HepG2 (cell line): ENCODE measurements around the gene CDC37L1. TPM values are rescaled to one million over a fixed set of nuclear protein-coding genes. Genes with fewer than 3 reads are reported as not detected.

Source experiments
- ATF7 ChIP-seq, 2 experiments: fragments of 450-650 bp in 1 of 2; sonication (generic) in 1 of 2; formaldehyde crosslinking in 1 of 2; IDR thresholded peaks; 2 replicates each; pipeline versions ENCODE4 v1.4.0 to v1.6.1; 2016 to 2020; ENCODE audit warnings: antibody characterized with exemption in 1 of 2, mild to moderate bottlenecking in 1 of 2, missing genetic modification reagents in 1 of 2
- CBX1 ChIP-seq: IDR thresholded peaks from one replicate; pipeline ENCODE4 v1.6.1; 2016; ENCODE audit warnings: antibody characterized with exemption, low read depth
- GATAD2A ChIP-seq: IDR thresholded peaks from 2 replicates; pipeline ENCODE4 v1.6.1; 2016
- HINFP ChIP-seq: sonication (generic); formaldehyde crosslinking; IDR thresholded peaks from 2 replicates; pipeline ENCODE4 v1.4.0; 2020; ENCODE audit warnings: low read depth, mild to moderate bottlenecking, missing genetic modification reagents
- MXD3 ChIP-seq: IDR thresholded peaks from 2 replicates; pipeline ENCODE4 v1.6.1; 2016; ENCODE audit warnings: mild to moderate bottlenecking, missing biosample characterization, missing genetic modification reagents
- MXD4 ChIP-seq: IDR thresholded peaks from 2 replicates; pipeline ENCODE4 v1.6.1; 2016; ENCODE audit warnings: mild to moderate bottlenecking, missing biosample characterization, missing genetic modification reagents
- PCBP2 ChIP-seq: fragments of 200-400 bp; formaldehyde crosslinking; optimal IDR thresholded peaks from 2 replicates; pipeline ENCODE3; 2018; ENCODE audit warnings: low read length, low read depth; ENCODE audit not compliant: poor library complexity, severe bottlenecking
- PHF21A ChIP-seq: sonication (generic); formaldehyde crosslinking; IDR thresholded peaks from 2 replicates; pipeline ENCODE4 v1.5.0; 2020; ENCODE audit warnings: mild to moderate bottlenecking, missing genetic modification reagents
- RFX1 ChIP-seq: fragments of 450-650 bp; IDR thresholded peaks from 2 replicates; pipeline ENCODE4 v1.6.1; 2017
- SNAI1 ChIP-seq: sonication (generic); formaldehyde crosslinking; IDR thresholded peaks from 2 replicates; pipeline ENCODE4 v1.5.0; 2020; ENCODE audit warnings: mild to moderate bottlenecking, missing genetic modification reagents, borderline replicate concordance
- SSRP1 ChIP-seq: IDR thresholded peaks from 2 replicates; pipeline ENCODE4 v1.6.1; 2016; ENCODE audit warnings: control low read depth
- ZBTB20 ChIP-seq: sonication (generic); formaldehyde crosslinking; IDR thresholded peaks from 2 replicates; pipeline ENCODE4 v1.8.1; 2023; ENCODE audit warnings: missing genetic modification reagents, low read depth, mild to moderate bottlenecking, borderline replicate concordance
- ZBTB37 ChIP-seq: sonication (generic); formaldehyde crosslinking; IDR thresholded peaks from 2 replicates; pipeline ENCODE4 v1.4.0; 2020; ENCODE audit warnings: mild to moderate bottlenecking, missing genetic modification reagents
- ZEB1 ChIP-seq: IDR thresholded peaks from 2 replicates; pipeline ENCODE4 v1.6.1; 2012; ENCODE audit warnings: mild to moderate bottlenecking, low read depth, inconsistent platforms; ENCODE audit not compliant: insufficient replicate concordance
- ZKSCAN8 ChIP-seq: IDR thresholded peaks from 2 replicates; pipeline ENCODE4 v1.6.1; 2016; ENCODE audit warnings: borderline replicate concordance, missing genetic modification reagents, missing compliant biosample characterization
- ZNF569 ChIP-seq: sonication (generic); formaldehyde crosslinking; IDR thresholded peaks from 2 replicates; pipeline ENCODE4 v1.5.0; 2020; ENCODE audit warnings: mild to moderate bottlenecking, missing genetic modification reagents, moderate library complexity, borderline replicate concordance
- ZNF709 ChIP-seq: sonication (generic); formaldehyde crosslinking; IDR thresholded peaks from 2 replicates; pipeline ENCODE4 v1.5.0; 2020; ENCODE audit warnings: mild to moderate bottlenecking, missing genetic modification reagents
- polyA plus RNA-seq, 8 experiments: library from polyadenylated mRNA; depleted of rRNA in 3 of 8; stranded (reverse) in 7 of 8; unstranded in 1 of 8; fragments of >200 nt; fragmentation: Illumina TruSeq in 4 of 8; extraction: Trizol in 4 of 8; gene quantifications; 2 replicates each; pipeline versions ENCODE4 v1.2.1 to v1.2.3, GENCODE V29; 2011 to 2016; ENCODE audit warnings: low read depth in 4 of 8, missing spikeins in 1 of 8, mixed read lengths in 1 of 8; ENCODE audit not compliant: insufficient read depth in 1 of 8
- total RNA-seq, 5 experiments: library from RNA; depleted of rRNA; stranded (reverse); fragments of >200 nt; fragmentation: Illumina TruSeq; extraction: Trizol; gene quantifications; 2 replicates each; pipeline ENCODE4 v1.2.3, GENCODE V29; 2016; ENCODE audit warnings: low read depth in 1 of 5
- TF ChIP-seq, protein P1 (sequence below): sonication (generic); formaldehyde crosslinking; IDR thresholded peaks from 2 replicates; pipeline ENCODE4 v1.5.0; 2020; ENCODE audit warnings: mild to moderate bottlenecking, missing genetic modification reagents
- TF ChIP-seq, protein P2 (sequence below), 2 experiments: IDR thresholded peaks; 2 replicates each; pipeline ENCODE4 v1.6.1; 2011 to 2012; ENCODE audit warnings: low read length in 2 of 2, borderline replicate concordance in 1 of 2, low read depth in 1 of 2, mild to moderate bottlenecking in 1 of 2, moderate library complexity in 1 of 2

CDC37L1 gene
- total and polyA plus RNA-seq, 2 of the 13 experiments (the other 11 are each of a cell fraction or from before 2014, with no cell fraction given), result 5.5 to 17.0 TPM

- TF ChIP-seq ZBTB20 (CRISPR knock-in tag) (no peak), MXD4 (no peak), PHF21A (0 out of 2 replicates have a peak, but pooled peaks have one; percentile 52), ZNF709 (CRISPR knock-in tag) (no peak), SNAI1 (CRISPR knock-in tag) (no peak), MXD3 (no peak), ZBTB37 (no peak; the same call in 1 of the 2 replicates), ZNF569 (CRISPR knock-in tag) (no peak), ZEB1 (no peak), HINFP (CRISPR knock-in tag) (no peak), ATF7 (IDR thresholded peaks at IDR 0.05) (peak; percentile 71), ATF7 (CRISPR knock-in tag; IDR thresholded peaks at IDR 0.05) (no peak), SSRP1 (CRISPR knock-in tag) (peak; percentile 82; the same call in 1 of the 2 replicates), GATAD2A (CRISPR knock-in tag) (peak; percentile 9; the same call in 1 of the 2 replicates), ZKSCAN8 (CRISPR knock-in tag) (no peak), RFX1 (peak; percentile 68; the same call in 1 of the 2 replicates), PCBP2 (no peak), CBX1 (no peak)
- TF ChIP-seq, protein P1, sequence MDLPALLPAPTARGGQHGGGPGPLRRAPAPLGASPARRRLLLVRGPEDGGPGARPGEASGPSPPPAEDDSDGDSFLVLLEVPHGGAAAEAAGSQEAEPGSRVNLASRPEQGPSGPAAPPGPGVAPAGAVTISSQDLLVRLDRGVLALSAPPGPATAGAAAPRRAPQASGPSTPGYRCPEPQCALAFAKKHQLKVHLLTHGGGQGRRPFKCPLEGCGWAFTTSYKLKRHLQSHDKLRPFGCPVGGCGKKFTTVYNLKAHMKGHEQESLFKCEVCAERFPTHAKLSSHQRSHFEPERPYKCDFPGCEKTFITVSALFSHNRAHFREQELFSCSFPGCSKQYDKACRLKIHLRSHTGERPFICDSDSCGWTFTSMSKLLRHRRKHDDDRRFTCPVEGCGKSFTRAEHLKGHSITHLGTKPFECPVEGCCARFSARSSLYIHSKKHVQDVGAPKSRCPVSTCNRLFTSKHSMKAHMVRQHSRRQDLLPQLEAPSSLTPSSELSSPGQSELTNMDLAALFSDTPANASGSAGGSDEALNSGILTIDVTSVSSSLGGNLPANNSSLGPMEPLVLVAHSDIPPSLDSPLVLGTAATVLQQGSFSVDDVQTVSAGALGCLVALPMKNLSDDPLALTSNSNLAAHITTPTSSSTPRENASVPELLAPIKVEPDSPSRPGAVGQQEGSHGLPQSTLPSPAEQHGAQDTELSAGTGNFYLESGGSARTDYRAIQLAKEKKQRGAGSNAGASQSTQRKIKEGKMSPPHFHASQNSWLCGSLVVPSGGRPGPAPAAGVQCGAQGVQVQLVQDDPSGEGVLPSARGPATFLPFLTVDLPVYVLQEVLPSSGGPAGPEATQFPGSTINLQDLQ (CRISPR knock-in tag), result peak; percentile 61; the same call in 1 of the 2 replicates
- TF ChIP-seq, protein P2, sequence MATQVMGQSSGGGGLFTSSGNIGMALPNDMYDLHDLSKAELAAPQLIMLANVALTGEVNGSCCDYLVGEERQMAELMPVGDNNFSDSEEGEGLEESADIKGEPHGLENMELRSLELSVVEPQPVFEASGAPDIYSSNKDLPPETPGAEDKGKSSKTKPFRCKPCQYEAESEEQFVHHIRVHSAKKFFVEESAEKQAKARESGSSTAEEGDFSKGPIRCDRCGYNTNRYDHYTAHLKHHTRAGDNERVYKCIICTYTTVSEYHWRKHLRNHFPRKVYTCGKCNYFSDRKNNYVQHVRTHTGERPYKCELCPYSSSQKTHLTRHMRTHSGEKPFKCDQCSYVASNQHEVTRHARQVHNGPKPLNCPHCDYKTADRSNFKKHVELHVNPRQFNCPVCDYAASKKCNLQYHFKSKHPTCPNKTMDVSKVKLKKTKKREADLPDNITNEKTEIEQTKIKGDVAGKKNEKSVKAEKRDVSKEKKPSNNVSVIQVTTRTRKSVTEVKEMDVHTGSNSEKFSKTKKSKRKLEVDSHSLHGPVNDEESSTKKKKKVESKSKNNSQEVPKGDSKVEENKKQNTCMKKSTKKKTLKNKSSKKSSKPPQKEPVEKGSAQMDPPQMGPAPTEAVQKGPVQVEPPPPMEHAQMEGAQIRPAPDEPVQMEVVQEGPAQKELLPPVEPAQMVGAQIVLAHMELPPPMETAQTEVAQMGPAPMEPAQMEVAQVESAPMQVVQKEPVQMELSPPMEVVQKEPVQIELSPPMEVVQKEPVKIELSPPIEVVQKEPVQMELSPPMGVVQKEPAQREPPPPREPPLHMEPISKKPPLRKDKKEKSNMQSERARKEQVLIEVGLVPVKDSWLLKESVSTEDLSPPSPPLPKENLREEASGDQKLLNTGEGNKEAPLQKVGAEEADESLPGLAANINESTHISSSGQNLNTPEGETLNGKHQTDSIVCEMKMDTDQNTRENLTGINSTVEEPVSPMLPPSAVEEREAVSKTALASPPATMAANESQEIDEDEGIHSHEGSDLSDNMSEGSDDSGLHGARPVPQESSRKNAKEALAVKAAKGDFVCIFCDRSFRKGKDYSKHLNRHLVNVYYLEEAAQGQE (IDR thresholded peaks at IDR 0.05; ENCODE audit: borderline replicate concordance in 1 of 2, low read depth in 1 of 2, low read length in 2 of 2), result peak in 1 of 2 experiments; percentile 2; a peak in 1 of 4 replicates
These were observed 16.2 kb upstream of the CDC37L1 start (continued) for GRCh38 chr9:4662989-4663792.
